ENCODE measurements around the gene RAB40C. TPM values are rescaled to one million over a fixed set of nuclear protein-coding genes. Genes with fewer than 3 reads are reported as not detected.

Gene RAB40C
- total and polyA plus RNA-seq, 9 of the 15 experiments (the other 6 are each of a cell fraction or from before 2014, with no cell fraction given): 0.17 to 23.4 (median 8.7) TPM

- WGBS (ENCODE audit: insufficient coverage, low coverage, missing lambda C conversion rate): 87% methylated on average over 14 of the region's 16 CpGs
- intact Hi-C loops (cut with micrococcal nuclease) (no loop called here), in situ Hi-C loops (cut with MboI) (no loop called here)
- no peaks in the 10 kb centered on the region for H3K9me1 ChIP-seq (ENCODE audit: control insufficient read depth, insufficient read depth, low read length)
- TF ChIP-seq ZNF133 (CRISPR knock-in tag; IDR thresholded peaks at IDR 0.05) (no peak), ZNF398 (CRISPR knock-in tag; IDR thresholded peaks at IDR 0.05) (no peak), ZBTB34 (CRISPR knock-in tag; IDR thresholded peaks at IDR 0.05) (no peak), ZNF518B (CRISPR knock-in tag; IDR thresholded peaks at IDR 0.05) (no peak)
- no peak for ATAC-seq
- no peak overlapping the region for H2AFZ ChIP-seq (ENCODE audit: low read depth, low read length)
- no peak overlapping the region for H3K4me2 ChIP-seq (ENCODE audit: insufficient read depth, low read length)
- H3K9me3 ChIP-seq (replicated peaks; ENCODE audit: control insufficient read depth, insufficient read depth, low read depth, low read length): 0 out of 2 replicates have a peak, but pooled peaks cover 2% of the 10 kb centered on the region
- H3K4me1 ChIP-seq (replicated peaks in 1 of 2; ENCODE audit: control insufficient read depth in 2 of 2, insufficient read depth in 2 of 2, low read length in 2 of 2): peaks cover 10 to 39% of the 10 kb centered on the region in 2 experiments
- H4K20me1 ChIP-seq (replicated peaks; ENCODE audit: control insufficient read depth, insufficient read depth, low read length): no peaks in the 10 kb centered on the region
- no TSS peak for BruUV-seq (replicated peaks)
- peaks cover 6% of the 10 kb centered on the region; the same call in 1 of the 3 replicates for H3K36me3 ChIP-seq (ENCODE audit: control insufficient read depth, insufficient read depth, low read length)
- H3K27ac ChIP-seq (ENCODE audit: extremely low read depth, low read depth, low read length): no peak overlapping the region
- ChIA-PET CTCF (ENCODE audit: low intra/inter-chr PET ratio) (no interaction called here), POLR2A (no interaction called here)
- no peak for FAIRE-seq
- DNase-seq (ENCODE audit: extremely low read depth in 1 of 4, low spot score in 3 of 4): no peak
- H3K9ac ChIP-seq (ENCODE audit: insufficient read depth in 1 of 2, low read depth in 2 of 2, low read length in 2 of 2): no peak overlapping the region
- H3K4me3 ChIP-seq: no peak overlapping the region
- H3K79me2 ChIP-seq (ENCODE audit: control insufficient read depth, insufficient read depth, low read length): peaks cover 9% of the 10 kb centered on the region
- no peaks in the 10 kb centered on the region for H3K27me3 ChIP-seq (ENCODE audit: control insufficient read depth in 2 of 2, insufficient read depth in 2 of 2, low read length in 2 of 2)
Measured at GRCh38 chr16:617855-618254, 28.0 kb downstream of the RAB40C start.
